Trophoblast cell (in vitro differentiated cells and primary cell): ENCODE results near the gene EPB41L4A.

Source experiments
- DNase-seq, 2 donors: peaks; one replicate each; pipeline ENCODE4 v3.0.0-alpha.2; 2016
- H2AFZ ChIP-seq: 2 replicates; pipeline ENCODE4 v1.6.1; 2013; ENCODE audit warnings: low read length, moderate library complexity, mild to moderate bottlenecking; ENCODE audit not compliant: insufficient read depth, poor library complexity
- H2AK5ac ChIP-seq: 2 replicates; pipeline ENCODE4 v1.6.1; 2013; ENCODE audit warnings: mild to moderate bottlenecking, low read length
- H2BK120ac ChIP-seq: 2 replicates; pipeline ENCODE4 v1.6.1; 2013; ENCODE audit warnings: low read length, mild to moderate bottlenecking, moderate library complexity; ENCODE audit not compliant: insufficient read depth, poor library complexity
- H2BK12ac ChIP-seq: 2 replicates; pipeline ENCODE4 v1.6.1; 2013; ENCODE audit warnings: mild to moderate bottlenecking, low read length, moderate library complexity
- H2BK5ac ChIP-seq: 2 replicates; pipeline ENCODE4 v1.6.1; 2013; ENCODE audit warnings: low read length, low read depth, moderate library complexity, mild to moderate bottlenecking; ENCODE audit not compliant: poor library complexity
- H3K14ac ChIP-seq: 2 replicates; pipeline ENCODE4 v1.6.1; 2013; ENCODE audit warnings: mild to moderate bottlenecking, low read length
- H3K18ac ChIP-seq: 2 replicates; pipeline ENCODE4 v1.6.1; 2013; ENCODE audit warnings: mild to moderate bottlenecking, low read length
- H3K23ac ChIP-seq: 2 replicates; pipeline ENCODE4 v1.6.1; 2013; ENCODE audit warnings: low read length
- H3K27ac ChIP-seq: 2 replicates; pipeline ENCODE4 v1.5.1; 2013; ENCODE audit warnings: low read depth, mild to moderate bottlenecking, inconsistent platforms, low read length, moderate library complexity
- H3K27me3 ChIP-seq: 2 replicates; pipeline ENCODE4 v1.6.1; 2013; ENCODE audit warnings: inconsistent platforms, mild to moderate bottlenecking, low read length, moderate library complexity; ENCODE audit not compliant: insufficient read depth
- H3K36me3 ChIP-seq, 2 experiments: 1 replicate in 1 of 2; 2 replicates in 1 of 2; pipeline ENCODE4 v1.6.1; 2013; ENCODE audit warnings: low read length in 2 of 2, mild to moderate bottlenecking in 2 of 2, moderate library complexity in 1 of 2; ENCODE audit not compliant: insufficient read depth in 2 of 2, control insufficient read depth in 1 of 2
- H3K4ac ChIP-seq: 2 replicates; pipeline ENCODE4 v1.6.1; 2013; ENCODE audit warnings: low read depth, mild to moderate bottlenecking, low read length, moderate library complexity
- H3K4me1 ChIP-seq, 2 experiments: 1 replicate in 1 of 2; 2 replicates in 1 of 2; pipeline ENCODE4 v1.6.1; 2013; ENCODE audit warnings: low read length in 2 of 2, mild to moderate bottlenecking in 2 of 2, moderate library complexity in 1 of 2; ENCODE audit not compliant: insufficient read depth in 2 of 2, control insufficient read depth in 1 of 2
- H3K4me2 ChIP-seq: 2 replicates; pipeline ENCODE4 v1.6.1; 2013; ENCODE audit warnings: inconsistent platforms, mild to moderate bottlenecking, low read length, moderate library complexity
- H3K4me3 ChIP-seq: 2 replicates; pipeline ENCODE4 v1.5.1; 2013; ENCODE audit warnings: mild to moderate bottlenecking, low read depth, low read length, inconsistent platforms
- H3K79me1 ChIP-seq: one replicate; pipeline ENCODE4 v1.6.1; 2013; ENCODE audit warnings: low read length
- H3K79me2 ChIP-seq: 2 replicates; pipeline ENCODE4 v1.6.1; 2013; ENCODE audit warnings: low read length, mild to moderate bottlenecking; ENCODE audit not compliant: control insufficient read depth, insufficient read depth, poor library complexity
- H3K9ac ChIP-seq: 2 replicates; pipeline ENCODE4 v1.6.1; 2013; ENCODE audit warnings: mild to moderate bottlenecking, low read length
- H3K9me3 ChIP-seq: 2 replicates; pipeline ENCODE4 v1.6.1; 2013; ENCODE audit warnings: low read depth, mild to moderate bottlenecking, control low read depth, inconsistent platforms, low read length; ENCODE audit not compliant: insufficient read depth
- H4K12ac ChIP-seq: 2 replicates; pipeline ENCODE4 v1.6.1; 2013; ENCODE audit warnings: low read depth, mild to moderate bottlenecking, low read length, moderate library complexity
- H4K8ac ChIP-seq: 2 replicates; pipeline ENCODE4 v1.6.1; 2013; ENCODE audit warnings: low read depth, mild to moderate bottlenecking, low read length, moderate library complexity
- H4K91ac ChIP-seq: one replicate; pipeline ENCODE4 v1.6.1; 2013; ENCODE audit warnings: low read depth, mild to moderate bottlenecking, low read length, moderate library complexity
- WGBS: extraction: QIAGEN DNeasy Blood & Tissue Kit; methylation state at CpG from one replicate; pipeline ENCODE4 v1.1.7; 2013; ENCODE audit warnings: missing lambda C conversion rate; ENCODE audit not compliant: insufficient read length, insufficient coverage; ENCODE audit errors: extremely low coverage; 5-methylcytosine and 5-hydroxymethylcytosine counted together

The EPB41L4A gene

DNA sequence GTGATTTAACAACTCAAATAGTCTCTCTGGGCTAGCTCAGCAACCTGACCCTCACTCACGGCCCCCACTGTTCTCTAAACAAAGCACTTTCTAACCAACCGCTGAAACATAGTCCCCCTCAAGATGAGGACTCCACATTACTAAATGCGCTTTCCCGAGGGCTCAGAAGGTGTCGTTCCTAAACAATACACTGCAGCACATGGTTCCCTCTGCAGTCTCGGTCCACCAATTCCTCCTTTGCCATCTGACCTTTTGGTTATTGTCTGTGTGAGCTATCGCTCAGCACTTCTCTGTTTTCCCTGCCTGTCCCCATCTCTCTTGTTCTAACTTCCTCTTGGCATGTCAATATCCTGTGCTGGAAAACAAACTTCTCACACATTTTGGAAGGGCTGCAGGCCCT is 7.2 kb downstream of the EPB41L4A start:
- no peak overlapping the region for H3K23ac ChIP-seq
- H3K36me3 ChIP-seq, result no peaks in the 10 kb centered on the region
- H3K4me2 ChIP-seq, result no peak overlapping the region
- H2AFZ ChIP-seq, result no peak overlapping the region
- H3K14ac ChIP-seq, result no peak overlapping the region
- H2AK5ac ChIP-seq, result no peak overlapping the region
- no peak overlapping the region for H3K18ac ChIP-seq
- no peak overlapping the region for H3K4ac ChIP-seq
- no peak for DNase-seq
- H3K27ac ChIP-seq, result no peak overlapping the region
- peaks cover 0 to 3% of the 10 kb centered on the region in 2 experiments for H3K4me1 ChIP-seq
- H3K4me3 ChIP-seq, result no peak overlapping the region
- H4K8ac ChIP-seq, result no peak overlapping the region
- H3K79me1 ChIP-seq, result no peaks in the 10 kb centered on the region
- peaks cover 1% of the 10 kb centered on the region for H3K9me3 ChIP-seq
- H4K12ac ChIP-seq, result no peak overlapping the region
- no peaks in the 10 kb centered on the region for H3K79me2 ChIP-seq
- no CpG with 5 or more reads among the region's 7 CpGs for WGBS
- no peaks in the 10 kb centered on the region for H3K27me3 ChIP-seq
- no peak overlapping the region for H3K9ac ChIP-seq
- no peak overlapping the region for H2BK120ac ChIP-seq
- H2BK12ac ChIP-seq, result no peak overlapping the region
- no peak overlapping the region for H4K91ac ChIP-seq
- H2BK5ac ChIP-seq, result no peak overlapping the region

DNA sequence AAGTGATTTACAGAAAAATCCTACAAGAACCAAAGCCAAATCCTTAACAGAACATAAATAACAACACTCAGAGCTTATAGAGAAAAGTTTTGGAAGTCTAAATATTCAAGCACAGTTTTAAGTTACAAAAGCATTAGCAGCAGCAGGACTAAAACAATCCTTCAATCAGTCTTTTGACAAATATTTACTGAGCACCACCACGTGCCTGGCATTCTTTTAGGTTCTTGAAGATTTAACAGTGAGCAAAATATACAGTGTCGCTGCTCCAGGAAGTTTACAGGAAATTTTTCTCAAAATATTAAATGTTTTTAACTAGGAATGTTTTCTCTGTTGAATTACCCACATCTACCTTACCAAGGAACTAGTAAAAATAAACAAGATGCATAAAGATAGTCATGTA is 11.4 kb downstream of the EPB41L4A start:
- Histone ChIP-seq H3K4ac (no peak overlapping the region), H3K4me3 (no peak overlapping the region), H3K4me1 (peaks cover 0 to 5% of the 10 kb centered on the region in 2 experiments), H3K9me3 (no peaks in the 10 kb centered on the region), H2BK120ac (no peak overlapping the region), H2AFZ (no peak overlapping the region), H2BK5ac (no peak overlapping the region), H2AK5ac (no peak overlapping the region), H3K14ac (no peak overlapping the region), H3K23ac (no peak overlapping the region), H3K79me1 (no peaks in the 10 kb centered on the region), H2BK12ac (no peak overlapping the region), H4K8ac (no peak overlapping the region), H3K4me2 (no peak overlapping the region), H4K91ac (no peak overlapping the region), H3K79me2 (no peaks in the 10 kb centered on the region), H4K12ac (no peak overlapping the region), H3K9ac (no peak overlapping the region), H3K18ac (no peak overlapping the region), H3K27me3 (no peaks in the 10 kb centered on the region), H3K36me3 (no peaks in the 10 kb centered on the region), H3K27ac (no peak overlapping the region)
- no CpG with 5 or more reads among the region's 2 CpGs for WGBS
- DNase-seq, result peak in 1 of 2 donors; percentile 25

DNA sequence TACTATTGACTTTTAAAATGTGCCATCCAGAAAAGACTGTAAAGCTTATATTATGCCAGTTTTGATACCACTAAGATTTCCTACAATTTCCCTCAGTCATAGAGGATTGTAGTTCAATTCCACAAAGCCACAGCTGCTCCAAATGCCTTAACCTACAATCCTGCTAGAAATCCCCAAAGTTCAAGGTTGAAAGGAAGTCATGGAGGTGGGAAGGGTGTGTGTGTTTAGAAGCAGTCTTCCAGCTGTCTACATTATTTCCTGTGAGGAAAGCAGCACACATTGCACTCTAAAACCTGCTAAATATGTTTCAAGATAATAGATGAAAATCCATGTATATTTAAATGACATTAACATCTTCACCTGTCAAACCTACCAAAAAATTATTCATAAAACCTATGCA is 11.8 kb downstream of the EPB41L4A start:
- no peaks in the 10 kb centered on the region for H3K79me1 ChIP-seq
- no peak overlapping the region for H3K18ac ChIP-seq
- H3K79me2 ChIP-seq, result no peaks in the 10 kb centered on the region
- H3K27ac ChIP-seq, result no peak overlapping the region
- no peaks in the 10 kb centered on the region for H3K27me3 ChIP-seq
- no peak overlapping the region for H2AK5ac ChIP-seq
- H3K9me3 ChIP-seq, result no peaks in the 10 kb centered on the region
- no peak for DNase-seq
- H4K12ac ChIP-seq, result no peak overlapping the region
- H3K4me3 ChIP-seq, result no peak overlapping the region
- H3K4me1 ChIP-seq, result peaks cover 0 to 5% of the 10 kb centered on the region in 2 experiments
- no peak overlapping the region for H3K4ac ChIP-seq
- H4K91ac ChIP-seq, result no peak overlapping the region
- peak overlapping the region; percentile 2 for H3K4me2 ChIP-seq
- no peak overlapping the region for H2BK5ac ChIP-seq
- H2BK120ac ChIP-seq, result no peak overlapping the region
- no peak overlapping the region for H3K14ac ChIP-seq
- H2AFZ ChIP-seq, result no peak overlapping the region
- H4K8ac ChIP-seq, result no peak overlapping the region
- no peak overlapping the region for H3K9ac ChIP-seq
- no peak overlapping the region for H2BK12ac ChIP-seq
- no peaks in the 10 kb centered on the region for H3K36me3 ChIP-seq
- no peak overlapping the region for H3K23ac ChIP-seq

DNA sequence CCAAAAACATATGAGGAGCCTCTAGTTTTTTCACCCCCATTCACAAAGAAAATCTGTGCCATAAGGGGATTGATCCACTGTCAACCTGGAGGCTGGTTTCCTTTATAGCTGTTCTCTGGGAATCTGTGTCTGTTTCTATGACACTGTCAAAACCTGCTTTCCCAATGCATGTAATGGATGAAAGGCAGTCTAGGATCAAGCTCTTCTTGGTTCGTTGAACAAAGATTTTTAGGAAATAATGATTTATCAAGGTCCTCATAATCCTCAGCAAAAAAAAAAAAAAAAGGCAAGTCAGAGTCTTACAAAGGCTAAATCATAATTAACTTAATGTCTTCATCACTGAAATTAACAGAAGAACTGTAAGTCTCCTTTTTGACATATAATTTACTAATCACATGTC is 16.0 kb downstream of the EPB41L4A start:
- H3K9ac ChIP-seq, result no peak overlapping the region
- WGBS, result no CpG with 5 or more reads among the region's 1 CpG

More for the DNA sequence above, 16.0 kb downstream of the EPB41L4A start:
- Histone ChIP-seq H3K79me1 (no peaks in the 10 kb centered on the region), H3K4me2 (no peak overlapping the region), H3K79me2 (no peaks in the 10 kb centered on the region), H4K8ac (no peak overlapping the region), H2BK5ac (no peak overlapping the region), H4K12ac (no peak overlapping the region), H3K23ac (no peak overlapping the region), H2AFZ (no peak overlapping the region), H2AK5ac (no peak overlapping the region), H3K4me1 (peaks cover 0 to 3% of the 10 kb centered on the region in 2 experiments), H3K9me3 (no peaks in the 10 kb centered on the region), H3K27ac (no peak overlapping the region), H3K27me3 (no peaks in the 10 kb centered on the region), H3K18ac (no peak overlapping the region), H3K4me3 (no peak overlapping the region), H2BK12ac (no peak overlapping the region), H3K4ac (no peak overlapping the region), H3K36me3 (no peaks in the 10 kb centered on the region), H3K14ac (no peak overlapping the region), H2BK120ac (no peak overlapping the region), H4K91ac (no peak overlapping the region)
- DNase-seq, result no peak
